Stimulated activated CD4-positive, alpha-beta T cell treated with anti-CD3 and anti-CD28 coated beads, Interleukin-15, amount 100 ng/mL, for 48 hours (primary cell): ENCODE data around the gene MRPL42.

Experiments
- DNase-seq, 2 donors: peaks; one replicate each; pipeline ENCODE4 v3.0.0-alpha.2; 2020; ENCODE audit warnings: low read depth in 2 of 2

Gene MRPL42

DNA sequence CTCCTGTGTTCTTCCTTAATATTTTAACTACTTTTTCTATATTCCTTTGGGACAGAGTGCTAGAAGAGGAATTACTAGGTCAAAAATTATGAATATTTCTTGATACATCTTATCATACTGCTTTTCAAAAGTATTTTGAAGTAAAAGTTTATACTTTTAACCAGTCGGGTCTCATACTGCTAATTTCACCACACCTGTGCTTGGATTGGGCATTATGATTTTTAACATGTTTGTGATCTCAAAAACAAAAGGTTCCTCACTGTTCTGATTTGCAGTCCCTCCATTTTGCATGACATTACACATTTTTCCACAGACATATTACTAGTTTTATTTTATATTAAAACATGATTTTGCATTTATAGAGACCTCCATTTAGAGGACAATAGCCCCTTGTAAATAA is 32.9 kb downstream of the MRPL42 start:
- DNase-seq, result no peak

DNA sequence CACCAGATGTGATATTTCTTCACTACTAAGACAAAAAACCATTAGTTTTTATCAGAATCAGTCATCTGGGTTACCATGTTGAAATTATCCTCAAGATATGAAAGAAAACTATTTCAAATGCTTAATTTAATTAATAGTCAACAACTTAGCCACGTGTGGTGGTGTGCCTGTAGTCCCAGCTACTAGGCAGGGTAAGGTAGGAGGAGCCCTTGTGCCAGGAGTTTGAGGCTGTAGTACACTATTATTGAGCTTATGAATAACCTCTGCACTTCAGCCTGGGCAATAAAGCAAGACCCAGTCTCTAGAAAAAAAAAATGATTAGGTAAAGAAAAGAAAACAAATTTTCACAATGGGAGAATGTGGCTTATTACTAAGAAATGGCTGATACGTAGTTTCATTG is 33.4 kb downstream of the MRPL42 start:
- DNase-seq, result no peak

DNA sequence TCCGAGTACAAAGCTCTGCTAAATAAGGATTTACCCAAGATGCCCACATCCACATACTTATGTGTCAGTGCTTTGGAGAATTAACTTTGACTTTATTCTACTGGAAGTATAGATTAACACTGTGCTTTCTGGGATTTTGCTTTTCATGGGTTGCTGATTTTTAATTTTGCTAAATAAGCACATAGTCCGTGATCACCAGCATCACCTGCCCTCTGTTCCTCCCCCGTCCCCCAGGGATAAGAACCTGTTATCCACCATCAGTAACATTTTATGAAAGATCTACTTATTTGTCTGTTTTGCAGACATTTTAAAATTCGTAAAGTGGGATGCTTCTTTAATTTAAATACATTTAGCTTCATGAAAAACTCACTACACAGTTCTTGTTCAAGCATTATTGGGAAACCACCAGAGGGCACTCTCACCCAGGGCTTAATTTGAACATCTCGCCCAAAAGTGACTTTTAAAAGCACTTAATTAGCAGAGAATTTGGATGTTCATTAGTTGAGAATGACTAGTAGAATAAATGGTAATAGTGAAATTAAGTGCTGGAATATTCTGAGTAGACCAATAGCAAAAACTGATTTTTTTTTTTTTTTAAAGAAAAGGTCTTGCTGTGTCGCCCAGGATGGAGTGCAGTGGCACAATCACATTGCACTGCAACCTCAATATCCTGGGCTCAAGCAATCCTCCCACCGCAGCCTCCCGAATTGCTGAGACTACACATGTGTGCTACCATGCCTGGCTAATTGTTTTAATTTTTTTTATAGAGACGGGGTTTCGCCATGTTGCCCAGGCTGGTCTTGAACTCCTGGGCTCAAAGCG is 35.7 kb downstream of the MRPL42 start:
- peak; percentile 8 to 43 for DNase-seq

DNA sequence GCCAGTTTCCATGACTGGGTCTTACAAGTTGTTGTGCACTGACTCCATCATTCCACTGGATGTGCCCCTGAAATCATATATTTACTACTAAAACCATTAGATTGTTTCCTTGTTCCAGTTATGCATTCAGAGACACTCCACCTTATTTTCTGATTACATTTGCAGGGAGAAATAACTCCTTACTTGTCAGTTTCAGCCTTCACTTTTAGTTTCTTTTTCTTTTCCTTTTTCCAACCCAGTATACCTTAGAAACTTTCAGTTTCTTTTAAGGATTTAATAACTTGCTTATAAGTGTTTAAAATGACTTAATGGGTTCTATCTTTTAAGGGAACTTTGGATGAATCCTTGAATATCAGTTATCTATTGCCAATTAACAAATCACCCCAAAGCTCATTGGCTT is 39.9 kb downstream of the MRPL42 start:
- no peak for DNase-seq

DNA sequence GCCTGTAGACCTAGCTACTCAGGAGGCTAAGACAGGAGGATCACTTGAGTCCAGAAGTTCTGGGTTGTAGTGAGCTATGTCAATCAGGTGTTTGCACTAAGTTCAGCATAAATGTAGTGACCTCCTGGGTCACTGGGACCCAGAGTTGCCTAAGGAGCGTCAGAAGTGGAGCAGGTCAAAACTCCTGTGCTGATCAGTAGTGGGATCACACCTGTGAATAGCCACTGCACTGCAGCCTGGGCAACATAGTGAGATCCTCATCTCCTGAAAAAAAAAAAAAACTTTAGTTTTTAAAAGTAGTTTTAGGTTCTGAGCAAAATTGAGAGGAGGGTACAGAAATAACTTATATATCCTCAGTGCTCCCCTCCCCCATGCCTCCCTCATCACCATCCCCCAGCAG is 42.2 kb downstream of the MRPL42 start:
- no peak for DNase-seq

DNA sequence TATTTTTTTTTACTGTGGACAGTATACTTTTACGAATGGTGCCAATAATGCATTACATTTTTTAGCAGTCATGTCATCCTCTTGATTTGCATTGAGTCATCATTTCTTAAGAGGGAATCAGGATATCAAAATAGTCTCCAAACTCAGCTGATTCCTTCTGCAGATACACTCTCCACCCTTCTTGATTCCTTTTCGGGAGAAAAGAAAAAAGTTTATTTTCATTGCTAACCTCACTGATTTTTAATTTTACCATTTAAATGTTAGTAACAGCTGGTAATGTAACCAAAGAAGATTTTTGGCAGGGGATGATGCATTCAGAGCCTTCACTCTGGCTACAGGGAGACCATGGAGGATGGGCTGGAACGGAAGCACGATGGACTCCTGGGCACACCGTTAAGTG is 47.5 kb downstream of the MRPL42 start:
- DNase-seq, result no peak

DNA sequence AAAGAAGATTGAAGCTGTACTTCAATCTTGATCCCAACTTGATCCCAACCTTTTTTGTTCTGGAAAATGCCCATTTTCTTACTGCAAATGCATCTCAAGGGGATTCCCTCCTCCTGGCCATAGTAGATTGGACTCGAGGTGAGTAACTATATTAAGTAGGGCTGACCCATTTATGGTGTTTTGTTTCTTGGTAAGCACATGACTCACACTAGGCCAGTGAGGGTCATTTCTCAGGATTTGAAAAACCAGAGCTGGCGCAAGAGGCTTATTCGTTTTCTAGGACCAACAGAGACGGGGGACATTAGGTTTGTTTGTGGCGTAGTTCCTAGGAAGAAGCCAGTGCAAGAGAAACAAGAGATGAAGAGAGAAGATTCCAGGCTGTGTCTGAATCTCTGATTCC is 51.4 kb downstream of the MRPL42 start:
- DNase-seq, result no peak

DNA sequence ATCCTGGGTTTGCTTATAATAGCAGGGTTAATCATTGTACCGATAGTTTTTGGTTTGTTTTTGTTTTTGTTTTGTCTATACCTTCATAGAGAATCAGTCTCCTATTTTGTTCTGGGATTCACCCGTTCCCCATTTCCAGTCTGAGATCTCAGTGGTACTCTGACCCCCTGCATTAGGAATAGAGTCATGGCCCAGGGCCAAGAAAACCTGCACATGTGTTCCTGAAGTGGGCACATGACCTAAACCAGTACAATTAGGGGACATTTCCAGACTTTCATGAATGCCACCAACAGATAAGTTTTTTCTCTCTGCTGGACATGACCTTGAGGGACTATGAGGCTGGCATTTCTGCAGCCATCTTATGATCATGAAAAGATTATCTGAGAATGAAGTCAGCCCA is 52.5 kb downstream of the MRPL42 start:
- no peak for DNase-seq

DNA sequence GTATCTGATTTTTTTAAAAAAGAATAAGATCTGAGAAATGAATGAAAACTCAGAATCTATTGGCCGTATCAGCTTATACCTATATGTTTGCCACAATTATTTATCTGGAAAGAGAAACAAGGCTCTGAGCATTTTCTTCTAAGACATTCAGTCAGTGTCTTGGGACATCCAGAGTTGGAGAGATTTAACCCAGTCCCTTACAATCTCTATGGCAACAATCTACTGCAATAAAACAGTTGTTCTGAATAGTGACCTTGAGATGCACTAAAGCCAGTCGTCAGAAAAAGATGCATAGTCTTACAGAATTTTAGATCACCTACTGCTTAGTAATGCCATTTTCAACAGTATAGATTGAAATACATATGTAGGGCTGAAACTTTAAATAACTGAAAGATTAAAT is 53.1 kb downstream of the MRPL42 start:
- DNase-seq, result no peak

DNA sequence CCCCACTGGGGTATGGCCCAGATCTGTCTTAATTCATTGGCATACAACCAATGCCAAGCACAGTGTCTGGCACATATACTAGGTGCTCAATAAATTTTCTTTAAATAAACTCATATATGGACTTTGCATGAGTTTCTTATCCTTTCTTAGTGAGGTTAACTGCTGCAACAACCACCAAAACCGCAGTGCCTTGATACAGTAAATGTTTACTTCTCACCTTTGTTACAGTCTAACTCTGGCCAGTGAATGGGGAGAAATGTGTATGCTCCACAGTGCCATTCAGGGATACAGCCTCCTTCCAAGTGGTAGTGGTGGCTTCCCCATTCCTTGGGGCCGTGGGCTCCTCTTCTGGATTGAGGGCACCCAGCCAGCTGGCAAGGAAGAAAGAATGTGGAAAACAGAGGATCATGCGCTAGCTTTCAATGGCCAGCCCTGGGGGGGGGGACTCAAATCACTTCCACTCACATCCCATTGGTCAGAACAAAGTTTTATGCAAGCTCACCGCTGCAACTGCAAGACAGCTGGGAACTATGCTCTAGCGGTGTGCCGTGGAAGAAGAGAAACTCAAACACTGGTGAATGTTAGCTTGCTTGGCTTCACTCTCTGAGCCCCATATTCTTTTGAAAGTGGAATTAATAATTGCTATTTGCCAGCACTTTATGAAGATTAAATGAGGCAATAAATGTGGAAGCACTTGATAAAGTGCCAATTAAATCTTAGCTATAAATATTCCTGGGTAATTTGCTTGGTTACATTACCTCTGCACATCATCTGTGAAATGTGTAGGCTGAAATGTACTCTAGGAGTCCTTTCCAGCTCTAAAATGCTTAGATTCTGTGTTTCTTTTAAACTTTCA is 54.1 kb downstream of the MRPL42 start:
- no peak for DNase-seq

DNA sequence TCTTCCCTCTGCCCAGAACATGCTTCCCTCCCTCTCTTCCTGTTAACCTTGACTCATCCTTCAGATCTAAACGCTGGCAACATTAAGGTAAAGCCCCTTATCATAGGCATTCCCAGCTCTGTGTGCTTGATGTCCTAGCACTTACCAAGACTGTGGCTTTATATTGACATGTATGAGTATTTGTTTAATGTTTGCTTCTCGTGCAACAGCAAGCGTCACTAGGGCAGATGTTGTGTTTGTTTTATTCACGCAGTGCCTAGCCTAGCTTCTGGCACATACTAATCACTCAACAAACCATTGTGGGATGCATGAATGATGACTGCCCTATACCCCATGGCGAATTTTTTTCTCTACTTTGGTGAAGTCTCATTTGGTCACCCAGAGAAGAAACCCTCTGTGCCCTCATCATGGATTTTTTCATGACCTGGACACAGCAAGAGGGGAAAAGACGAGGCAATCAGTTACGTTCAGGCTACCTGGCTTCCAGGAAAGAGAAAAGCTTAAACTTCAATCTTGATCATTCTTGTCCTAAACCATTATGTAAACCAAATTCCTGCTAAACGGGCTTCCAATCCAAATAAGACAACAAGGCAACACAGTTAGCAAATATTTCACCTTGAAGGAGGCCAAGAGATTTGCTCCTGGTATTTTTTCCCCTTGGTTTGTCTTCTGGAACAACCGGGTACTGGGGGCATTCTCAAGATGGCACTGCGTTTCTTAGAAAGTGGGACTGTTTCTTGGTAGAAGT is 57.2 kb downstream of the MRPL42 start:
- no peak for DNase-seq

DNA sequence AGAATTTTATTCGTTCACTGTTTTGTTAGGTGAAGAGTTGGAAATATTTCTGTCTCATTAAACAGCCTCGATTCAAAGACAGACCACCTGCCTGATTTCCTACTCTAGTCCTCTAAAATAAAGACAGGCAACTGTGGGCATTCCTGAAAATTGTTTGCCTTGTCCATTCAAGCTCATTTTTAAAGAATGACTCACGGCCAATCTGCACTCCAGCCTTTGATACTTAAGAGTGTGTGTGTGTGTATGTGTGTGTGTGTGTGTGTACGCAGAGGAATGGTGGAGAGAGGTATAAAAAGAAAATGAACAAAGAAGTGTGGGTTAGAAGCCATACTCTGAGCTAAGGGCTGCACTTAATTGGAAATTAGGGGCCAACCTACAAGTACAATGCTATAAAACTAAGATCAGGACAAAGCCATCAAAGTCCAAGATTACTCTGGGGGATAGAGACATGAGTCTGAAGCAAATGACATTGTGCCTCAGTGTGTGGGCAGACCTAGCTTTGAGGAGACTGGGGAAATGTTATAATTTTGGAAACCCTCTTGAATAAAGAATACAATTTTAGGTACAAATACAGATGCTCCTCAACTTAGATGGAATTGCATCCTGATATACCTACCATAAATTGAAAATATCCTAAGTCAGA is 59.6 kb downstream of the MRPL42 start:
- no peak for DNase-seq

DNA sequence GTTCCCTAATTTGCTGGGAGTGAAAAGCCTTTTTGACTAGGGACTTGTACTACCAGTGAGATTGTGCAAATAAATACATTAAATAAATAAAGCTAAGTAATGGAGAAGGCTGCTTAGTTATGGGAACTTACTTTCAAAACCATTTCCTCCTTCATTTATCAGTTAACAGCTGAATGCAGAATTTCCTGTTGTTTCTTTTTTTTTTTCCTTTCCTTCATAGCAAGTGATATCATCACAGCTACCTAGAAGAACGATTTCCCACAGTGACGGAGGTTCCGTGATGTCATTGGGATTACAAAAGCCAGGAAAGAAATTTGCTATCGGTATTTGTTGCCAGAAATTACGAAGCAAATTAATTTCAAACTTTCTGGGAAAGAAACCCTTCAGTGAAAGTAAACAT is 63.0 kb downstream of the MRPL42 start:
- DNase-seq, result no peak

DNA sequence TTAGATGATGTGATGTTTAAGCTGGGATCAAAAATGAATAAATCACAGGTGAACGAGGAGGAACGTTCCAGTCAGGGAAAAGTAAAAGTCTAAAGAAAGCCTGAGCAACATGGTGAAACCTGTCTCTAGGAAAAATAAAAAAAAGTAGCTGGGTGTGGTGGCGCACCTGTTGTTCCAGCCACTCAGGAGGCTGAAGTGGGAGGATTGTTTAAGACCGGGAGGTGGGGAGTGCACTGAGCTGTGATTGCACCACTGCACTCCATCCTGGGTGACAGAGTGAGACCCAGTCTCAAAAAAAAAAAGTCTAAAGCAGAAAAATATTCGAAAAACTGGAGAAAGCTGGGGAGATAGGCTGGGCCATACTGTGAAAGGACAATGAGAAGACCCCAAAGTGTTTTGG is 66.0 kb downstream of the MRPL42 start:
- DNase-seq, result no peak

DNA sequence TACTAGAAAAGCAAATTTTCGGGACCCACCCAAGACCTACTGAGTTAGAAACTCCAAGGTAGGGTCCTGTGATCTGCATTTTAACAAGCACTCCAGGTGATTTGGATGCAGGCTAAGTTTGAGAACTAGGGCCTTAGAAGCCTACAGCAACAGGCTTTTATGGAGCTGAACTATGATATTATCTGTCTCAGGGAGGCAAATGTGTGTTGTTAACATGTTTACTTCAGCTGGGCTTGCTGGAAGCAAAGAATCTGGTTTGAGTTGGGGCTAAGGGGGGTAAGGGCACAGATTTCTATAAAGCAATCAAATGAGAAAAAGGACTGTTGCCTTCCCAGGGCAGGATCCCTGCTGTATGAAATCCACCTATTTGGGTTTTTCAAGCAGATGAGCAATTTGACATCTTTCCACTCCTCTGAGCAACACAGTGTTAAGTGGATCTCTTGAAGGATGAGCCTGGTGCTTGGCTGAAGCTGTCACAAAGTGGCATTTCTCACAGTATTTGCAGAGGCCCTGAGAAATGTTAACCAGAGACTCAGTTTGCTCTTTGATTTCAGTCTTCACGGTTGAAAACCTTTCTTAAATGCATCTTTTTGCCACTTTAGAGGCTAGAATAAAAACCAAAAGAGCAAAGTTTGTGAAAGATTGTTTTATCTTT is 68.9 kb downstream of the MRPL42 start:
- DNase-seq, result no peak

DNA sequence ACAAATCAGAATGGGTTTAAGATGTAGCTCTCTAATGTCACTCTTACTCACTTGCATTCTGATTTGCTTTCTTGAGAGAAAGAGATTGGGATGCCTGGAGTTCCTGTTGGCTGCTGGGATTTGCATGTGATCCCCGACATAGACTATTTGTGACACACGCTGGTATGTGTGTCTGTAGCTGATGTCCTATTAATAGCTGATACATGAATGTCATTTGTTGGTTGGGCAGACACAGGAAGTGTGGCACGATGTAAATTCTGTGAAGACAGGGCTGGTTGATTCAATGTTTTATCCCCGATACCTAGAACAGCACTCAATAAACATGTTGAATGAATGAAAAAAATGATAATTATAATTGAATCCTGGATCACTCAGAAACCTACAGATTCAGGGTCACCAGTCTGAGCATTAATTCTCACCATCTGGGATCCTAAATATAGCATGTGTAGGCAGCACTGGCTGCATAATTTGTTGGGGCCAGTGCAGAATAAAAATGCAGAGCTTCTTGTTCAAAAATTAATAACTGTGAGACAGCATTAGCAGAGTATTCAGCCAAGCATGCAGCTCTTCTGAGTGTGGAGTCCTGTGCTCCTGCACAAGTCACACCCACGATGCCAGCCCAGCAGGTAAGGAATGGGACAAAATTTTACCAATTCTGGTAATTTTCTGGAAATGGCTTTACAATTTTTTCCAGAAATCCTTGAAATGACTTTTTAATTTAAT is 69.6 kb downstream of the MRPL42 start:
- DNase-seq, result no peak

DNA sequence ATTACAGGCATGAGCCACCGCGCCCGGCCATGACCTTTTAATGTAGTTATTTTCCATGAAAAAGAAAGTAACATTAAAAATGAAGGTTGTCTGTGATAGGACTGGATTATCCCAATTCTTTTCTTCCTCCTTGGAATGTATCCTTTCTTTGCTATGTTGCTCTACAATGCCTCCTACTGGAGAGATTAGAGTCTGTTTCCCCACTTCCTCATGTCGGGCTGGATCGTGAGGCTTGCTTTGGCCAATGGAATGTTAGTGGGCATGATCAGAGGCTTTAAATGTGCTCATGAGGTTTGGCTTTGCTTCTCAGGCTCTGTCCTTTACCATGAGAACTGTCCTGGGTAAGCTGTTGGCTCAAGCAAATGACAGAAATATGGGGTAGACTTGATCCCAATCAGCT is 70.5 kb downstream of the MRPL42 start:
- DNase-seq, result no peak

DNA sequence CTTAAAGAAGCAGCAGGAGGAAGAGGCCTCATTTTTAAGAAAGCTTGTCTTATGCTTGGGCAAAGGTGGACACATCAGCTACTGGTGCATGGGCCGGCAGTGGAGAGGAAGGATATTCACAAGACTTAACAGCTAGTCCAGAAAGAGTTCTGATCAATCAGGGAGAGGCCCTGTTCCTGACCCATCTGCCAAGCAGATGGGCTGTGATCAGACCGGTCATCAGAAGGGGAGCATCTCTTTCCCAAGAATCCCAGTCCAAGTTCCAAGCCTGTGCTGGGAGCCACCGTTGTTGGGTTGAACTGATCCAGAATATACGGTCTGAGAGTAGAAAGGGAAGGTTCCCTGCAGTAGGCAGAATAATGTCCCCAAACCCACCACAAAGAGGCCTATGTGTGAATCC is 72.5 kb downstream of the MRPL42 start:
- DNase-seq, result no peak

DNA sequence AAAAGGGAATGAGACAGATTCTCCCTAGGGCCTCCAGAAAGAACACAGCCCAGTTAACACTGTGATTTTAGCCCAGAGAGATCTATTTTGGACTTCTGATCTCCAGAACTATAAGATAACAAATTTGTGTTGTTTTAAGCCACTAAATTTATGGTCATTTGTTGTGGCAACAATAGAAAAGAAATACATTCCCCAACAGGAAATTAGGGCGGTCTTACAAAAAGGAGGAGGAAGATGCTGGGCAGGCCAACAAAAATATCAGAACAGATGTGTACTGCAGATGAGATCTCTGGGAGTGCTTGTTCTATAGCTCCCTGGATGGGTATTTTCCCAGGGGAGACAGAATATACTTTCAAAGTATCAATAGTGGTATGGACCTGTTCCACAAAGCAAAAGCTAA is 73.2 kb downstream of the MRPL42 start:
- DNase-seq, result no peak

DNA sequence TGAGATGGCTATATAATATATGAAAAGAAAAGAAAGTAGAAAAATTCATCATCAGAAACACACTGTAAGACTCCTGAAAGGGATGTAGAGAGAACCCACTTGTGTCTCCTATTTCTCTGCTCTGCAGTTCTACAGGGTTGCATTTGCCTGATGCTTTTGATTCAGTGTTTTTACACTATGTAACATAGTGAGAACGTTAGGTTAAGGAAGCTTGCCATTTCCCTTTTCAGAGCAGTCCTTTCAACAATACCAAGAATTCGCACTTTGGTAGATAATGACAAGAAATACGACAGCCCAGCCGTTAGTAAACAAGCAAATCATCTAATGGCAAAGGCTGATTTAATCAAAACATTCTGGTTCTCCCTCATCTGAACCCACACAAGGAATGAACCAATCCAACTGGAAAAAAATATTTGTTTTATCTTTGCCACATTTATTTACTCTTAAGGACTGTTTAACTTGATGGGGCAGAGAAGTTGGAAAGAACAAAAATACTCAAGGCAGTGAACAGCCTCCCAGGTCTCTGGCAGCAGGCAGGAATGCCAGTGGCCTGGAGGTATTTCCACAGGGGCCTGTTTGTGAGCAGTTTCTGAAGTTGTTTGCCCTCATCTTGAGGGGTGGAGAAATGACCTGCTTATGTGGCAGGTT is 74.4 kb downstream of the MRPL42 start:
- DNase-seq, result no peak
